CD4-positive, alpha-beta T cell treated with Interleukin-12 subunit alpha and Interleukin-12 subunit beta, for 1 hour (primary cell): ENCODE data around the gene SLC25A13.
"Not testable (repeated sequence)": the region's sequence is repeated elsewhere in the genome, so short reads cannot be mapped to it uniquely, and the experiment has no call there.

ENCODE experiments used
- DNase-seq: peaks from one replicate; pipeline ENCODE4 v3.0.0-alpha.2; 2020

Gene SLC25A13

GRCh38 chr7:96321658-96322372, at the start of gene SLC25A13:
SLC25A13 (minus strand) TSS chr7:96322098; CDS start chr7:96321956, 142 bp downstream.
- DNase-seq: peak; percentile 63

GRCh38 chr7:96365916-96366315, 44.0 kb upstream of the SLC25A13 start:
- not testable (repeated sequence) for DNase-seq

GRCh38 chr7:96361116-96361857, 39.4 kb upstream of the SLC25A13 start:
- DNase-seq: no peak

GRCh38 chr7:96359876-96360275, 38.0 kb upstream of the SLC25A13 start:
- DNase-seq: no peak

GRCh38 chr7:96358236-96358971, 36.5 kb upstream of the SLC25A13 start:
- DNase-seq: not testable (repeated sequence)

GRCh38 chr7:96355990-96356506, 34.1 kb upstream of the SLC25A13 start:
- no peak for DNase-seq

- no peak for DNase-seq
Measured at GRCh38 chr7:96354881-96355280, 33.0 kb upstream of the SLC25A13 start.

GRCh38 chr7:96349572-96349971, 27.7 kb upstream of the SLC25A13 start:
- DNase-seq: no peak

- no peak for DNase-seq
Measured at GRCh38 chr7:96347471-96347870, 25.6 kb upstream of the SLC25A13 start.

- DNase-seq: no peak
Measured at GRCh38 chr7:96346293-96346953, 24.5 kb upstream of the SLC25A13 start.

GRCh38 chr7:96344236-96344635, 22.3 kb upstream of the SLC25A13 start:
- DNase-seq: no peak

- DNase-seq: no peak
Measured at GRCh38 chr7:96342049-96342448, 20.2 kb upstream of the SLC25A13 start.

GRCh38 chr7:96337519-96337918, 15.6 kb upstream of the SLC25A13 start:
- no peak for DNase-seq

GRCh38 chr7:96332325-96332724, 10.4 kb upstream of the SLC25A13 start:
- DNase-seq: no peak

- no peak for DNase-seq
Measured at GRCh38 chr7:96331775-96332174, 9.9 kb upstream of the SLC25A13 start.

GRCh38 chr7:96331233-96331632, 9.3 kb upstream of the SLC25A13 start:
- no peak for DNase-seq

GRCh38 chr7:96330193-96330592, 8.3 kb upstream of the SLC25A13 start:
- no peak for DNase-seq

- DNase-seq: no peak
Measured at GRCh38 chr7:96329241-96329640, 7.3 kb upstream of the SLC25A13 start.

GRCh38 chr7:96328016-96328415, 6.1 kb upstream of the SLC25A13 start:
- DNase-seq: no peak

- no peak for DNase-seq
Measured at GRCh38 chr7:96327429-96327828, 5.5 kb upstream of the SLC25A13 start.

GRCh38 chr7:96326752-96327151, 4.9 kb upstream of the SLC25A13 start:
- DNase-seq: peak; percentile 2

GRCh38 chr7:96322847-96323461, 1.1 kb upstream of the SLC25A13 start:
- DNase-seq: no peak

GRCh38 chr7:96322373-96322695, 436 bp upstream of the SLC25A13 start:
- no peak for DNase-seq
